KBM-7 (cell line): ENCODE results near the gene SLCO2B1.
A peak's percentile ranks its signal among the peaks of the same experiment; 100 is the strongest.
"Not testable (repeated sequence)": the region's sequence is repeated elsewhere in the genome, so short reads cannot be mapped to it uniquely, and the experiment has no call there.

ENCODE experiments used
- DNase-seq: peaks from one replicate; pipeline ENCODE4 v3.0.0-alpha.2; 2015
- in situ Hi-C: fragments of 300-500 bp; cut with MboI; formaldehyde crosslinking; loops from 2 replicates; pipeline ENCODE4 v1.14.3; 2020; ENCODE audit warnings: low sequenced_read_pairs, low pct_unique_long_range_greater_than_20kb, mixed read lengths

SLCO2B1 gene, protein sequence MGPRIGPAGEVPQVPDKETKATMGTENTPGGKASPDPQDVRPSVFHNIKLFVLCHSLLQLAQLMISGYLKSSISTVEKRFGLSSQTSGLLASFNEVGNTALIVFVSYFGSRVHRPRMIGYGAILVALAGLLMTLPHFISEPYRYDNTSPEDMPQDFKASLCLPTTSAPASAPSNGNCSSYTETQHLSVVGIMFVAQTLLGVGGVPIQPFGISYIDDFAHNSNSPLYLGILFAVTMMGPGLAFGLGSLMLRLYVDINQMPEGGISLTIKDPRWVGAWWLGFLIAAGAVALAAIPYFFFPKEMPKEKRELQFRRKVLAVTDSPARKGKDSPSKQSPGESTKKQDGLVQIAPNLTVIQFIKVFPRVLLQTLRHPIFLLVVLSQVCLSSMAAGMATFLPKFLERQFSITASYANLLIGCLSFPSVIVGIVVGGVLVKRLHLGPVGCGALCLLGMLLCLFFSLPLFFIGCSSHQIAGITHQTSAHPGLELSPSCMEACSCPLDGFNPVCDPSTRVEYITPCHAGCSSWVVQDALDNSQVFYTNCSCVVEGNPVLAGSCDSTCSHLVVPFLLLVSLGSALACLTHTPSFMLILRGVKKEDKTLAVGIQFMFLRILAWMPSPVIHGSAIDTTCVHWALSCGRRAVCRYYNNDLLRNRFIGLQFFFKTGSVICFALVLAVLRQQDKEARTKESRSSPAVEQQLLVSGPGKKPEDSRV

DNA sequence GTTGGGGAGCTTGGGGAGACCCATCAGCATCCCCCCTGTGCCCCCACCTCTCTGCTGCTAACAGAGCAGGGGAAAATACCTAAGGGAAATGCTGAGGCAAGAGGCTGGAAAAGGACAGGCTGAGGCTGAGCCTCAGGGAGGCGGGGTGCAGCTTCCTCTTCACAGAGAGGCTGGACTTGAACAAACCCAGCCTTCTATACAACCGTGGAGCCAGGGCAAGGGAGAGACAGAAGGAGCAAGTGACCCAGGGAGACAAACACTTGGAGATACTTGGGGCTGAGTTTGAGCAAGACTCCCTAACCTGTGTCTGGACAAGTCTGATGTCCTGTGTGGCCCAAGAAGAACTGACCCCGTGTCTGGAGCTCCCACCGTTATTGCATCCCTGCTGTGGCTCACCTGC, at the start of gene SLCO2B1:
TSS of gene SLCO2B1 (plus strand) at position 229 of the 400 bp plus-strand sequence. CDS start 275 bp downstream, outside the sequence.
- DNase-seq: no peak
- in situ Hi-C loops: no loop called here

DNA sequence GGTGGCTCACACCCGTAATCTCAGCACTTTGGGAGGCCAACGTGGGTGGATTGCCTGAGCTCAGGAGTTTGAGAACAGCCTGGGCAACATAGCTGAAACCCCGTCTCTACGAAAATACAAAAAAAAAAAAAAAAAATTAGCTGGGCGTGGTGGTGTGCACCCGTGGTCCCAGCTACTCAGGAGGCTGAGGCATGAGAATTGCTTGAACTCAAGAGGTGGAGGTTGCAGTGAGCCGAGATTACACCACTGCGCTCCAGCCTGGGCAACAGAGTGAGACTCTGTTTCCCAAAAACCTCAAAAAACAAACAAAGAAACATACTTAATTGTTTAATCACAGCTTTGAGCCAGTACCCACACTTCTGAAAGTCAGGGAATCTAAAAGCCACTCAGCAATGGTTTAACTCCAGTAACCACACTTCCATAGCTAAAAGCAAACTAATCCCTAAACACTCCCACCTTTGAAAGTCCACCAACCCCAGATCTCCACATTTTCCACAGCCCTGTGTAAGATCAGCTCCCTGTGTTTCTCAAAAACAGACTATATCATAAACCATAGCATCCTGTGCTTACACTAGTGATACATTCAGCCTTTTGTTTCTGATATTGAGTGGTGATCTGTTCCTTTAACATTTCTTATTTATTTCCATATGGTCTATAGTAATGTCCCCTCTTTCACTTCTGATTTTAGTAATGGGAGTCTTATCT, 49.3 kb upstream of the SLCO2B1 start:
- in situ Hi-C loops: no loop called here
- DNase-seq: no peak

DNA sequence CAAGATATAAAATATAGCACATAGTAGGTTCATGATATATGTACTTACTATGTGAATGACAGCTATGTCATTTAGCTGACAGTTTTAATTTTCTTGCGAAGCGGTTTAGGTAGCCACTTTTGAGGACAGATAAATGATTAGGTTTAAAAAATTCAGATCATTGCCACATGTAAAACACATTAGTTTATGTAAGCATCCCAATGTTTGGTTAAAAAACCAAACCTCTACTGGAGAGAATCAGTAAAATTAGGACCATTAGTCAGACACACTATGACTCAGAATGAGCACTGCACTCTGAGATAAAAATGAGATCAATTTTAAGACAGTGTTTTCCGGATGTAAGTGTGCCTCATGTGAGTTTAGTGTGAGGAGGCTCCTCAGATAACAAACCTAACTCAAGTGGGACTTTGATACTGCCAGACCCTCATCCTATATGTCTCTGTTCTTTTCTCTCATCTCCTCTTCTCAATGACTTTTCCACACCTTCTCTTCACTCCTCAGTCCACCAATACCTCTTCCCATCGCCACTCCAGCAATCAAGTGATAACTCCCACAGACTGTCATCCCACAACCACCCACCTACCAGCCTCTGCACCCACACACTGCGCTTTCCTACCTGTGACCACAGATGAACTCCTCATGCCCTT, 47.4 kb upstream of the SLCO2B1 start:
- no peak for DNase-seq
- in situ Hi-C loops: no loop called here

DNA sequence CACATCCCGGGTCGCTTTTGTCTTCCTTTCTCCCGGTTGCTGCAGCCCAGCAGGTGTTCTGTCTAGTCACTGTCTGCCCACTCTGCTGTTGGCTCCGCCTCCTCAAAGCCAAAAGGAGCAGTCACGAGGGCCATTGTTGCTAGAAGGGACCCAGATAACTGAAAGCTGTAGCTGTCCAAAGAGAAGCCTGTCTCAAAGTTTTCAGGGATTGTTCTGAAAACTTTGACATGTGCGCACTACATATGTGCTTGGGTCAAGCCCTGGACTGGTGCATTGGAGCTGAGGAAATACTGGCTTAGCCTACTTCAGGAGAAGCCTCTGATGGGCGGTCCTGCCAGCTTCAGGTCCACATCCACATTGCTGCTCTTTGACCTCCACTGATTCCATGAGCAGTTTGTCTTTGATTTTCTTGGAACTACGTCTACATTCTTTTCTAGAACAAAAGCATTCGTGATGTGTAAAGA, 45.4 kb upstream of the SLCO2B1 start:
- in situ Hi-C loops: no loop called here
- no peak for DNase-seq

DNA sequence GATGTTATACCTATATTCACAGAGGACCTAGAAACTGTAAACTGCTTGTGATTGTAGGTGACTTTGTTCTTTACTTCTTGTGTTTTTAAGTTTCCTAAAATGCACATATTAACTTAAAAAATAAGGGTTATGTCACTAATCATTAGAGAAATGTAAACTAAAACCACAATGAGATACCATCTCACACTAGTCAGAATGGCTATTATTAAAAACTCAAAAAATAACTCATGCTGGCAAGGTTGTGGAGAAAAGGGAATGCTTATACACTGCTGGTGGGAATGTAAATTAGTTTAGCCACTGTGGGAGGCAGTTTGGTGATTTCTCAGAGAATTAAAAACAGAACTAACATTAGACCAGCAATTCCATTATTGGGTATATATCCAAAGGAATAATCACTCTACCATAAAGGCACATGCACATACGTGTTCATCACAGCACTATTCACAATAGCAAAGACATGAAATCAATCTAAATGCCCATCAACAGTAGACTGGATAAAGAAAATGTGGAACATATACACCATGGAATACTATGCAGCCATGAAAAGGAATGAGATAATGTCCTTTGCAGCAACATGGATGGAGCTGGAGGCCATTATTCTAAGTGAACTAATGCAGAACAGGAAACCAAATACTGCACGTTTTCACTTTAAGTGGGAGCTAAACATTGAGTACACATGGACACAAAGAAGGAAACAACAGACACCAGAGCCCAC, 44.8 kb upstream of the SLCO2B1 start:
- DNase-seq, in situ Hi-C loops: not testable (repeated sequence)

DNA sequence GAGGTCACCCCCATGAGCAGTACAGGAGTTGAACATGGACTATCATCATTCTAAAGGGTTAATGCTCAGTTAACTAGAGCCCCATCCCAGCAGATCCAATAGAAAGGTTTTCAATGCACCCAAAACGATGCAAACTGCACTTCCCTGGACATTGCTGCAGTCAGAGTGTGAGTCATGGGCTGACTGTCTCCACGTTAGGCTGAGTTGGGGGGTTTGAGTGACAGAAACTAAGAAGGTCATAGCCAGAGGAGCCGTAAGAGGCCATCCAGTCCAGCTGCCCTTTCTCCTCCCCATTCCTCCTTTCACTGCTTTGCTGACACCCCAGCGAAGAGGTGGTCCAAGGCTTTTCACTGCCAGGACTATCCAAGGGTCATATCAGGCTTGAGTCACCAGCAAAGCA, 43.7 kb upstream of the SLCO2B1 start:
- DNase-seq: no peak
- in situ Hi-C loops: no loop called here

DNA sequence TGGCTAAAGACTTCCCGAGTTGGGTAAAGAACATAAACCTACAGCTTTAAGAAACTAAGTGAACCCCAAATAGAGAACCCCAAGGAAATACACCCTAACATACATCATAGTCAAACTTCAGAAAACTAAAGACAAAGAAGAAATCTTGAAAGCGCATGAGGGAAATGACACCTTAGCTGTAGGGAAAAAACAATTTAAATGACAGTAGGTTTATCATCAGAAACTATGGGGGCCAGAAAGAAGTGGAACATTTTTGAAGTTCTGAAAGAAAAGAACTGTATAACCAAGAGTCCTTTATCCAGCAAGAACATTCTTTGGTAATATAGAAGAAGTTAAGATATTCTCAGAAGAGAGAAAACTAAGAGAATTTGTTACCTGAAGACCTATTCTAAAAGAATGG, 38.7 kb upstream of the SLCO2B1 start:
- in situ Hi-C loops: no loop called here
- no peak for DNase-seq

DNA sequence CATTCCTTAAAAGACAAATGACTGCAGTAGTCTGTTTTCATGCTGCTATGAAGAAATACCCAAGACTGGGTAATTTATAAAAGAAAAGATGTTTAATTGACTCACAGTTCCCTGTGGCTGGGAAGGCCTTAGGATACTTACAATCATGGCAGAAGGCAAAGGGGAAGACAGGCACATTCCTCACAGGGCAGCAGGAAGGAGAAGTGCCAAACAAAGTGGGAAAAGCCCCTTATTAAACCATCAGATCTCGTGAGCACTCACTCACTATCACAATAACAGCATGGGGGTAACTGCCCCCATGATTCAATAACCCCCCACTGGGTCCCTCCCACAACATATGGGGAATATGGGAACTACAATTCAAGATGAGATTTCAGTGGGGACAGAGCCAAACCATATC, 37.9 kb upstream of the SLCO2B1 start:
- DNase-seq: no peak
- in situ Hi-C loops: no loop called here

DNA sequence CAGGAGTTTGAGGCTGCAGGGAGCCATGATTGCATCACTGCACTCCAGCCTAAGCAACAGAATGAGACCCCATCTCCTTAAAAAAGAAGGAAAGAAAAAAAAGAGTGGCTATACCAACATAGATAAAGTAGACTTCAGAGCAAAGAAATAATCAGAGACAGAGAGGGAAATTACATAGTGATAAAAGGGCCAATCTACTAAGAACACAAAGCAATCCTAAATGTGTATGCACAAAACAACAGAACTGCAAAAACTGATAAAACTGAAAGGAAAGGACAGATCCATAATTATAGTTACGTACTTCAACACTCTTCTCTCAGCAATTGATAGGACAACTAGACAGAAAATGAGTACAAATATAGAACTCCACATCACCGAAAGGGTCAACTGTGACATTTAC, 36.4 kb upstream of the SLCO2B1 start:
- in situ Hi-C loops: no loop called here

DNA sequence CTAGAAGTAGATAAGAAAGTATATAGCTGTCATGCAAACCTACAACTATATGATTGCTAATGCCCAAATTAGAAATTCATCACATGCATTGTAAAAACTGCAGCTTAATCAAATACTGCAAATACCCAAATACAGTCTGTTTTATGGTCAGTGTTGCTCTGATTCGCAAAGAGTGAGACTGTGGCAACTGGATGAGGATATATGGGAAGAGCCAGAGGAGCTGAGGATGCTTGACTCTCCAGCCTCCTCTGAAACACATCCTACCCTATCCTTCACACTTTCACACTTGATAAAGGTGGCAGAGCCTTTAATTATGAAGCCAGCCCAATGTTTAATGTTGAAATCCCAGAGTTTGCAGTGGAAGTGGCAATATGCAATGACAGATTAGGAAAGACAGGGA, 32.3 kb upstream of the SLCO2B1 start:
- in situ Hi-C loops: no loop called here
- DNase-seq: no peak

More for the DNA sequence above, 36.4 kb upstream of the SLCO2B1 start:
- DNase-seq: no peak

DNA sequence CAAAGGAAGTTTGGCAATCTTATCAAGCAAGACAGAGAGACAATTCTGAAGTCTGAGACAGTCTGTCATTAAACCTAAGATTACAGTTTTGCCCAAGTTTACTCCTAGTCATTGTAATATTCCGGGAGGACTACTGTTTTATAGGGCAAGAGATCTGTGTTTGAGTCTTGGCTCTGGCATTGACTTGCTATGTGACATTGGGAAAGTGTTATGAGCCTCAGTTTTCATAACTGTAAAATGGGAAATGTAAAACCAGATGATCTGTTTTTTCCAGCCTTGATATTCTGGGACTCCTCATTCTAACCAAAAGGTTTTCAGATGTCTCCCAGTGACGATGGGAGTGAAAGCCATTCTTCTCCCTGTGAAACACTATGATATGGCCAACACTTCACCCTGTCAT, 24.3 kb upstream of the SLCO2B1 start:
- no peak for DNase-seq
- in situ Hi-C loops: no loop called here

DNA sequence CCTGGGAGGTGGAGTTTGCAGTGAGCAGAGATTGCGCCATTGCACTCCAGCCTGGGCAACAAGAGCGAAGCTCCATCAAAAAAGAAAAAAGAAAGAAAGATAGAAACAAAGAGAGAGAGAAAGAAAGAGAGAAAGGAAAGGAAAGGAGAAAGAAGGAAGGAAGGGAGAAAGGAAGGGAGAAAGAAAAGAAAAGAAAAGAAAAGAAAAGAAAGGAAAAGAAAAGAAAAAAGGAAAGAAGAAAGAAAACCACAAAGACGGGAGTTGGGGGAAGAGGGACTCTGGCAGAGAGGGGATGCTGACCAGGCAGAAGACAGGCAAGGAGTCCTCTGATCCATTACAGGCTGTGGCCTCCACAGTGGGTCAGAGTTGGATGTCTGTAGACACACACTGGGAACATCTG, 18.8 kb upstream of the SLCO2B1 start:
- no peak for DNase-seq
- in situ Hi-C loops: no loop called here

DNA sequence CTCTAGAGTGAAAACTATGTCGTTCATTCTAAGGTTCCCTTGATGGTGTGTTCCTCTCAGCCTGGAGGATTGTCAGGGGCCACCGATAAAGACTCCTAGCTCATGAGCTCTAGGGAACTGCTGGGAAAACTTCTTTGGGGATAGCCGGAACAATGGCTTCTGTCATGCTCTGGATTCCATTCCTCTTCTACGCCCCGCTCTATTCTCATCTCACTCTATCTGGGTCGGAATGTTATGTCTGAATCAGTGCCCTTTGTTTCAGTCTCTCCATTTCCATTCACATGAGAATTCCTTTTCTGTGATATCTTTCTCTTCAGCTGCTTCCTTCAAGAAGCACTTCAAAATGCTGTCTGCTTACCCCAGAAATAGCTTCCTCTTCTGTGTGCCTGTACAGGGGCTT, 16.9 kb upstream of the SLCO2B1 start:
- in situ Hi-C loops: no loop called here
- DNase-seq: no peak

DNA sequence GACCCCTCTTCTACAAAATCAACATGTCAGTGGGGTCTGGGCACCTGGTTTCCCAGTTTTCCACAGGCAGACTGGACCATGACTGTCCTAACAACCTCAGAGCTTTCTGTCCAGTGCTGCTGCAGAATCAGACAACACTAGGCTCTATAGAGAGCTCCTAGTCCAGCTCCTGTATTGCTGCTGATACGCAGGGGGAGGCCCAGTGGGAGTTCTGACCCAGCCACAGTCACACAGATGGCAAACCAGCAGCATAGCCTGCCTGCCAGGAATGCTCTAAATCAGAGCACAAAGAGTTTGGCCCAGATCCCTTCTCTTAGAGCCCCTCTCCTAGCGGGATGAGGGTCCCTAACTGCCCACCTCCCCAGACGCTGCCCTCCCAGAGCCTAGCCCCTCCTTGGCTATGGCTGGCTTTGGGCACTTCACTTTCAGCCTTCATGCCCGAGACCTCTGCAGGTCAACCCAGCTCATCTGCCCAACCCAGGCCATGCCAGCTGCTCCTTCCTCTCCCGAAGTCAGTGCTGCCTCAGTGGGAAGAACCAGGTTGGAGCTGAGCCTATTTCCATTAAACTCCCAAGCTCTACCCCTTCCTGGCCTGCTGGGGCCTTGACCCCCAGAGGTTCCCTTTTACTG, 15.8 kb upstream of the SLCO2B1 start:
- no peak for DNase-seq
- in situ Hi-C loops: no loop called here

DNA sequence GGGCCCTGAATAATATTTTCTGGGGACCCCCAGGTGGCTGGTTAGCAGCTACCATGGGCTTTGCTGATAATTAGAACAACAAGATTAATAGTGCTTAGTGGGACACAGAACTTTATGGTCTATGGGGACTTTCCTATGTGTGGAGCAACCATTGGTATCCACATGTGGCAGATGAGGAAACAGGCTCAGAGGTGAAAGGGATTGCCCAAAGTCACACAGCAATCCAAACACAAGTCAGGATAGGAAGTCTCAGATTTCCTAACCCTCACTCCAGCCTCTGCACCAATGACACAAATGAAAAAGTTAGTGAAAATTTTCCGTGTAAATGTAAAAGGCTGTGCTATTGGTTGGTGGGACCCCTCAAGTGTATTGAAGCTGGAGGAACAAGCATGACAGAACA, 15.3 kb upstream of the SLCO2B1 start:
- in situ Hi-C loops: no loop called here

DNA sequence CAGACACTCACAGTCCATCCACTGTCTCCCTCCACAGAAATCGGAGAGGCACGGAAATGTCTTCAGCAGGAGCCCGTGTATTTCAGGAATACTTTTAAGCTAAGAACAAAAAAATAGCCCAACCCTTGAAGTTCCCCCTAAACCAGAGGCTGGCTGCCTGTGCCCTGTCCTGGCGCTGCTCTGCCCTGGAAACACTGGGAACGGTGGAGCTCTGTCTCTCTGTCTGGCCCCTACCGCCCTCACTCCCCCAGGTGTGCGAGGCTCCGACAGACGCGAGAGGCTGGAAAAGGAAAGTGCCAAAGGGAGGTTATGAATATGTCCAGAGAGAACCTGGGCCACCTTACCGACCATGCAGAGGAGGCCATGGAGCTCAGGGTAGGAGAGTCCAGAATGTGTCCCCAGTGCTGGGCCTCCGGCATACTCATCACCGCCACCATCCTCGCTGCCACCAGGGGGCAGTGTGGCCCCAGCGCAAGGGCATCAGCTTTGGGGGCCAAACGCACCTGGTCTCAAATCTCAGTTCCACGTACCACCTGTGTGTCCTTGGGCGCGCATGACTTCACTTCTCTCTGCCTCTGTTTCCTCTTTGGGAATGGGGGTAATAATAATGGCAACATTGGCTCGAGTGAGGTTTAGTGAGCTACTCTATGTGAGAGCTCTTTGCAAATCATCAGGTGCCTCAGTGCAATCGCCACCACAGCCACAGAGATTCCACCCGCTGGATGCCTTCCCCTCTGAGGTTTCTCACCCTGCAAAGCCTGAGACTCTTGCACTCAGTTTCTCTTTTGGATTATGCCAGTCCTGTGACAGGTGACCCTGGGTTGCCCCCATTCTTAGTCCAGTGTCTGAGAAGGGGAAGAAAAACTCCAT, 10.4 kb upstream of the SLCO2B1 start:
- in situ Hi-C loops: no loop called here
- peak; percentile 61 for DNase-seq

More for the DNA sequence above, 15.3 kb upstream of the SLCO2B1 start:
- no peak for DNase-seq

DNA sequence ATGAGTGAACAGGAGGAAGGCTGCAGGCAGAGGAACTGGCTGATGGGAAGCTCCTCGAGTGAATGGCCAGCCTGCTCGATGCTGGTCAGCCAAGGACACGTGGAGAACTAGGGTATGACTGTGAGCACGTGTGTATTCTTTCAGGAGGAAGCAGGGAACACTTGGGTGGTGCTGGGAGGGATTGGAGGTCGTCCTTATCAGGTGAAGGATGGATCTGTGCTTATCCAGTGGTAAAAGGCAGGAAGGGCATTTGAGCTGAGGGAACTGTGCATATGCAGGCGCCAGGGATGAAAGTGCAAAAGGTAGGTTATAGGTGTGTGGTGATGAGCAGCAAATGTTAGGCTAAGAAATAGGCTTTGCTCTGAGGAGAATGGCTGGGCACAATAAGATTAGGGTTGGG, 9.7 kb upstream of the SLCO2B1 start:
- in situ Hi-C loops: no loop called here

More for the DNA sequence above, 9.7 kb upstream of the SLCO2B1 start:
- no peak for DNase-seq
